ENCODE data around the gene TSPYL1. TPM values are rescaled to one million over a fixed set of nuclear protein-coding genes. Genes with fewer than 3 reads are reported as not detected.
"Not testable (repeated sequence)": the region's sequence is repeated elsewhere in the genome, so short reads cannot be mapped to it uniquely, and the experiment has no call there.

Gene TSPYL1
- total and polyA plus RNA-seq, 10 of the 15 experiments (the other 5 are each of a cell fraction or from before 2014, with no cell fraction given) = 22.9 to 44.1 (median 27.0) TPM

GRCh38 chr6:116323863-116324262 lies 44.1 kb upstream of the TSPYL1 start (continued):
- TF ChIP-seq SMC3 (IDR thresholded peaks at IDR 0.05; ENCODE audit: borderline replicate concordance, low read length) (no peak), TCF12 (IDR thresholded peaks at IDR 0.05; ENCODE audit: low read depth, low read length) (no peak), SKIL (IDR thresholded peaks at IDR 0.05; ENCODE audit: low read depth, poor library complexity, severe bottlenecking) (no peak), RAD51 (IDR thresholded peaks at IDR 0.05) (no peak), ZBTB40 (IDR thresholded peaks at IDR 0.05; ENCODE audit: borderline replicate concordance) (no peak), RUNX3 (IDR thresholded peaks at IDR 0.05; ENCODE audit: low read length) (no peak)

- H3K4me2 ChIP-seq (ENCODE audit: control insufficient read depth, insufficient read depth); H2AFZ ChIP-seq (ENCODE audit: control insufficient read depth, low read depth, low read length); intact Hi-C loops (cut with micrococcal nuclease; ENCODE audit: unreplicated experiment); CTCF ChIA-PET; BruUV-seq (replicated peaks); H3K4me1 ChIP-seq (ENCODE audit: control insufficient read depth, insufficient read depth, low read length); in situ Hi-C loops (cut with MboI); H3K27me3 ChIP-seq (replicated peaks in 1 of 2; ENCODE audit: control insufficient read depth in 2 of 2, insufficient read depth in 2 of 2, low read length in 1 of 2); H4K20me1 ChIP-seq (ENCODE audit: control insufficient read depth, insufficient read depth); H3K9me3 ChIP-seq (replicated peaks; ENCODE audit: control insufficient read depth, insufficient read depth, low read length); ATAC-seq; H3K9ac ChIP-seq (ENCODE audit: control insufficient read depth, insufficient read depth, low read length); POLR2A ChIA-PET; H3K36me3 ChIP-seq (ENCODE audit: control insufficient read depth in 2 of 2, insufficient read depth in 2 of 2, low read length in 1 of 2); H3K27ac ChIP-seq (ENCODE audit: control insufficient read depth, insufficient read depth); H3K4me3 ChIP-seq; FAIRE-seq; H3K79me2 ChIP-seq (ENCODE audit: control insufficient read depth, insufficient read depth, low read length); DNase-seq (ENCODE audit: low read depth, low spot score); RAD21 ChIA-PET (ENCODE audit: unreplicated experiment); SMC1A ChIA-PET (ENCODE audit: uncharacterized antibody, unreplicated experiment): not testable (repeated sequence)
- WGBS (ENCODE audit: insufficient coverage, insufficient replicate concordance, low lambda C conversion rate, missing lambda C conversion rate) = 82% methylated on average over 13 of the region's 13 CpGs
Measured at GRCh38 chr6:116321933-116322332, 42.2 kb upstream of the TSPYL1 start.
